GM18868 (cell line): ENCODE results near the gene LOXHD1.

Source experiments
- ATAC-seq: cut with Tn5 transposase; IDR thresholded peaks from one replicate; pipeline ENCODE4 v1.9.1; 2021; ENCODE audit warnings: mild to moderate bottlenecking, moderate library complexity; ENCODE audit not compliant: unreplicated experiment

LOXHD1 gene

DNA sequence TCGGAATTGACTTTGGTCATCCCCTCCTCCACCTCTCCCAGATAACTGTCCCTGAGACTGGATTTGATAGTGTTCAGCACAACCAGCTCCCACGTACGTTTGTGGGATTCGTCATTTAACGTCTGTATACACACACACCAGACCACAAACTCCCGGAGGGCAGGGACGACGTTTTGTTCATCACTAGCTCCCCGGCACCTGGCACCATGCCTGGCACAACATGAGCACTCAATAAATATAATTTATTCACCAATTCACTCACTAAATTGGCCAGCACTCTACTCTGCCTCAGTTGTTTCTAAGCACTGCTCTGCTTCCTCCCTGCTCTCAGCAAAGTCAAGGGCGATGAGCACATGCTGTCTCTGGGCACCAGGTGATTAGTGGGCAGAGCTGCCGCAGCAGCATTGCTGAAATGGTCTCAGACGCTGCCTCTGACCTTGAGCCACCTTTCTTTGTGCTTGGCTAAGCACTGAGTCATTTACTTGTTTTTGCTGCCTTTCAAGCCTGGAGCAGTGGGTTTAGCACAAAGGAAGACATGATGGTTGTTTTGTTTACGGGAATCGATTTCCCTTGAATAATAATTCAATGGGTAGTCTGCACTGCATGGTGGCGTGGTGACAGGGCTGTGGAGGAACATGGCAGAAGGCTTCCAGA, 19.3 kb upstream of the LOXHD1 start:
- ATAC-seq, result no peak

DNA sequence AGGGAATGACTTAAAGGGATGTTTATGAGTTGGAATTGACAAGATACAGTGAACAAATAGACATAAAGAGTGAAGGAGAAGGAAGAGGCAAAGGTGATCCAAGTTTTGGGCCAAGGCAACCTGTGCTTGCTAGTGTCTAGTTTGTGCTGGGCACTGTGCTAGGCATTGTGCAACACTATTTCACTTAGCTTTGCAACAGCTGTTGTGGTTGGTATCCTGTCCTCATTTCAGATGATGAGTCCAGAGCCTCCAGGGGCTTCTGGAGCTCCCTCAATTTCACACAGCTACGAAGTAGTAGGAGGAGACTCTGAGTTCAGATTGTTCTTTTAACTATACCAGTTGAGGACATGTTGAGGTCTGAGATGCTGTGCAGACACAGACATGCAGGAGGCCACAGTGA, 18.1 kb upstream of the LOXHD1 start:
- ATAC-seq, result no peak

DNA sequence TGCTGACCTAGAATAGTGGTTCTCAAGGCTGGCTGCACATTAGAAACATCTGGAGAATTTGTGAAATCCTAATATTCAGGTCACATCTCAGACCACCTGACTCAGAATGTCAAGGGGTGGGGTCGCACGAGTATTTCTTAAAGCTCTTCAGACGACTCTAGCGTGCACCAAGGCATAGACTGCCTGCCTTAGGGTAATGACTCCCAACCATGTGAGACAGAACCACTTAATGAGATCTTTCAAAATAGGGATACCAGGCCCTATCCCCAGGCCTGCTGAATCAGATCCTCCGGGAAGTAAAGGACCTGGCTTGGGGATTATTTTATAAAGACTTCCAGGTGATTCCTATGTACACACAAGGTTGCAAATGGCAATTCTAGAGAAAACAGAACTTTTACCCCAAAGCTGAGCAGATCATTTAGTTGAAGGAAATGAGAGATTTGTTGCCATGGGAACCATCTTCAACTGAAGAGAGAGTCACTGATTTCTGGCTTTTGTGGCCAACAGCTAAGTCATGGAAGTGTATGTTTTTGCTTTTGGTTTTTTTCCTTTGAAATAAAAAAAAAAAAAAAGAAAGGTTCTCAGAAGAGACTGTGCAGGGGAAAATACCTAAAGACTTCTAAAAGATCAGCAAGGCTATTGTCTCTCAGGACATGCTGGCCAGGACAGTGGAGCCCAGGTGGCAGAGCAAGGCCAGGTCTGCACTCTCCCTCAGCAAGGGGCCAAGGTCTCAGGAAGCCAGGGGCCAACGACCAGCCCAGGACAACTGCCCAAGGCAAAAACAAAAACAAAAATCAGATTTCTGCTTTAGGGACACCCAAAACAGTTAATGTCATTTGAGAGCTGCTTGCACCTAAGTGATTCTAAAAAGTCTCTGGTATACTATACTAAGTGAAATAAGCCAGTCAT, 15.3 kb upstream of the LOXHD1 start:
- ATAC-seq, result no peak

DNA sequence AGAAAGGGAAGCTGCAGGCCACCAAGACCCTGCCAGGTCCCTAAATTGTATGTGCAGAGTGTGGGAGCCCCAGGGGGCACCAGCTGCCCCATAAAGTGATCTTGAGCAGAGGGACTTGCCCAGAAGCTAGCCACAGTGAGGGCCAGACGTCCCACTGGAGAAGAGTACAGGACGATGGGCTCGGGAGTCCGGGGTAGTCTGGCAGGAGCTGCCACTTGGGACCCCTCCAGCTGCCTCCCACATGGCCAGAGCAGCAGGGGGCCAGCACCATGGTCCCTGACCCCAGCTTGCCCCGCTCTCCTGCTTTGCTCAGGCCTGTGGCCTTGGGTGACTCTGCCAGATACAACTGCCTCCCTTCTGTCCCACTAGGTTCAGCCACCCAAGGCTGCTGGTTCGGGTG, 11.7 kb upstream of the LOXHD1 start:
- no peak for ATAC-seq

DNA sequence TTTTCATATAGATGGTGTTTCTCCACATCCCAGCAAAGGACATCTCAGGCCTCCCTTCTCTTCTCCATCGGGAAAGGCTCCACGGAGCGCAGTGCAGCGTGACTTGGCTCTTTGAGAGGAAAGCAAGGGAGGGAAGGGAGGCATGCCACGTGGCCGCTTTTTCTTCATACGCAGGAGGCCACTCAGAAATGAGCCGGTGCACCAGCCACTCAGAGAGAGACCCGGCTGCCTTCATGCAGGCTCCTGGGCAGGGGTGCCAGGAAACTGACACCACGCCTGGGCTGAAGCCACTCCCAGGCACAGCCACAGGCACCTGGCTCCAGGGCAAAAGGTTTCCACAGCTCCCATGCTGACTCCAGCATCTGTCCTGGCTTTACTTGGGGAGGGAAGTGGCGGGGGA, 11.1 kb upstream of the LOXHD1 start:
- ATAC-seq, result no peak

DNA sequence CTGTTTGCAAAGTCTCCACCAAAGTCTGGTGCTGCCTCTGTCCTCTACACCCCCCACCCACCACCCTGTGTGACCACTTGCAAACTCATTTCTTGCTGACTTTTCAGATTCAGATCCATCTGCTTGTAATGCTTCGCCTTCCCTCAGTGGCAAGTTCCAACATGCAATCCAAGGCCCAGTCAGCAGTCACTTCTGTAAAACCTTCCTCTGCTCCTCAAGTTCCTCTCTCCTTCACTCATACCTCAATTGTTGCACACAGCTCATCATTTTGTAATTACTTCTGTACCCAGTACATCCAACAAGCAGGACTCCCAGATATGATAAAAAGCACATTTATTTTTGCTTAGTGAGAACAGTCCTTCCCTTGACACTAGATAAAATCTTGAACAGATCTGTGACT, 6.5 kb upstream of the LOXHD1 start:
- ATAC-seq, result no peak

DNA sequence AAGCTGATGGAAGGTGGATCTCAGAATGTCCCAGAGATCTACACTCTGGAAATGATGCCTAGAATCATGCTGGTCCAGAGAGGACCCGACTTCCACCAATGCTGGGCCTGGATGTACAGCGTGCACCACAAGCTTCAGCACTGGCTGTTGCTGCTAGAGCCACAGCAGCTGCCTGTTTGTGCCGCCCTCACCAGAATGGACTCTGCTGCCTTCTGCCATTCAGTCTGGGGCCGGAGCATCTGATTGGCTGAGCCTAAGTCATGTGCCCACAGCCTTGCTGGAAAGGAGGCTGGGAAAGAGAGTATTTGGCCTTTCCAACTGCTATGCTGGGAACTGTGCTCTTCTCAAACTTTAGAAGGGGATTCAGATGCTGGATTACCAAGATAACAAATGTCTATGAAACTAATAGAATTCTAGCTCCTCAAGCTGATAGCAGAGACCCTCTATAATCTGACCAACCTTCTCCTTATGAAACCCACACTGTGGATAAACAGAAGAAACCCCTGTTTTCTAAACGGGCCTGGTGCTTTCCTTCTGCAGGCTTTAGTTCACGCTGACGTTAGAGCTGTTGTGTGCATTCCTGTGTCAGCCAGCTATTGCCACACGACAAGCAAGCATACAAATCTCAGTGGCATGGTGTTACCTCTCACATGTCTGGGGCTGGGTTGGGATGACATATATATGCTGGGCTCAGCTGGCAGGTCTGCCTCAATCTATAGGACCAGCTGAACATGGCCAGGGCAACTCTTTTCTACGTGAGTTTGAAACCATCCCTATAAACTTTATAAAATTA, 4.1 kb upstream of the LOXHD1 start:
- ATAC-seq, result no peak

DNA sequence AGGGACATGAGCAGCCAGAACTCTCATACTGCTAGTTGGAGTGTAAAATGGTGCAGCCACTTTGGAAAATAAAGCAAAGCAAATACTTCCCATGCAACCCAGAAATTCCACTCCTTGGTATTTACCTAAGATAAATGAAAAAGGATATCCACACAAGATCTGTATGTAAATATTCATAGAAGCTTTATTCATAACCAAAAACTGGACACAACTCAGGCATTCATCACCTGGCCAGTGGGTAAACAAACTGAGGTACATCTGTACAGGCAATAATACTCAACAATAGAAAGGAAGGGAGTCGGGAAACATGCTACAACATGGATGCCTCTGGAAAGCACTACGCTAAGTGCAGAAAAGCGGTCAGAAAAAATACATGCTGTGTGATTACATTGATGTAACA, 2.5 kb upstream of the LOXHD1 start:
- ATAC-seq, result no peak

DNA sequence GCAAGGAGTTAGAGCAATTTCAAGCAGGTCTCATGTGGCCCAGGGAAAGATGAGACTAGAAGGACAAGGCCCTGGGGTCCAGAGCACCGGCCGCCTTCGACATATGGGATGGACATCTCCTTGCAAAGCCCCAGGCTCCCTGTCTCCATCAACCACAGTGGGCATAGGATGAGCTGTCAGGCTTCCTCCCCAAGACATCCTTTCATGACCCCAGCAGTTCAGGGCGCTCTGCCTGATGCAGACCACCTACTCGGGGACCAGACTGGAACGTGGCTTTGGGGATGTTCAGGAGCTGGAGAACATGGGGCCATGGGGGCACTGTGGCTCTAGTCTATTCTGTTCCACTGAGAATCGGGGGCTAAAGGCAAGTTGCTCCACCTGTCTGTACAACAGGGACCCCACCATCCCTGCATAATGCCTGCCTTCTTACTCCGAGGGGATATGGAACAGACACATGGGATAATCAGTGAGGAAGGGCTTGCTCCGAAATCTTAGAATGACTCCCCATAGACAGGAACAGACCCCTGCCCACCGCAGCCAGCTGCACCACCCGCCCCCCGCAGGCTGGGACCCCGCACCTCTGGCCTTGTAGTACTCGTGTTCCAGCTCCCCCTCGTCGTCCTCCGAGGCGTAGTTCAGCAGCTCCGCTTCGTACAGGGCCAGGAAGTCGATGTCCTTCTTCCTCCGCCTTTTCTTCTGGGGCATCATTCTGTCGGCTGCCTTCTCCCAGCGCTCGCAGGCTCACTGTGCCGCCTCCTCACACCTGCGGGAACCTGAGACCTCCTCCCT, 500 bp downstream of the LOXHD1 start:
- no peak for ATAC-seq

DNA sequence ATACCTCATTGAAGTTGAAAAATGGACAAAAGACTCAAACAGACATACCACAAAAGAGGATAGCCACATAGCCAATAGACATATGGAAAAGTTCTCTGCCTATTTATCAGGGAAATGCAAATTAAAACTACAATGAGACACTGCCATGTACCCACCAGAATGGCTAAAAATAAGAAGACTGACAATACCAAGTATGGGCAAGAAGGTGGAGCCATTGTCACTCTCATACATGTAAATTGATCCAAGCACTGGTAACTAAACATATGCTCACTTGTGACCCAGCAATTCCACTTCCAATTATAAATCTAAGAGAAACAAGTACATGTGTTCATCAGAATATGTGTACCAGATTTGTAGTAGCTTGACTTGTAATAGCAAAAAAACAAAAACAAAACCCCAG, 4.6 kb downstream of the LOXHD1 start:
- ATAC-seq, result no peak

DNA sequence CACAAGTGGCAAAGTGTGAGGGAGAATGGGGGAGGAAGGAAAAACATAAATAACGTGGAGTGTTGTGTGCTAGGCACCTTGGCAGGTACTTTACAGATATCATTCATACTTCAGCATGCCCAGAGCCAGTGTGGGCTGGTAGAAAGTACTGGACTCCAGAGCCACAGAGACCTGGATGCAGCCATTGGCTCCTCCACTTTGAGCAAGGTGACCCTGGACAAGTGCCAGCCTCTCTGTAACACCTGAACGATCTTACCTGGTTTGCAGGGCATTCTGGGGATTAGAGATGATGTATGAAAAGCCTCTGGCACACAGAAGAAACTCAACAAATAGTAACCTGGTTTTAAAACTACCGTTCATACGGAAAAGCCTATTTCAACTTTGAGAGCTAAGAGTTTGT, 6.3 kb downstream of the LOXHD1 start:
- no peak for ATAC-seq

DNA sequence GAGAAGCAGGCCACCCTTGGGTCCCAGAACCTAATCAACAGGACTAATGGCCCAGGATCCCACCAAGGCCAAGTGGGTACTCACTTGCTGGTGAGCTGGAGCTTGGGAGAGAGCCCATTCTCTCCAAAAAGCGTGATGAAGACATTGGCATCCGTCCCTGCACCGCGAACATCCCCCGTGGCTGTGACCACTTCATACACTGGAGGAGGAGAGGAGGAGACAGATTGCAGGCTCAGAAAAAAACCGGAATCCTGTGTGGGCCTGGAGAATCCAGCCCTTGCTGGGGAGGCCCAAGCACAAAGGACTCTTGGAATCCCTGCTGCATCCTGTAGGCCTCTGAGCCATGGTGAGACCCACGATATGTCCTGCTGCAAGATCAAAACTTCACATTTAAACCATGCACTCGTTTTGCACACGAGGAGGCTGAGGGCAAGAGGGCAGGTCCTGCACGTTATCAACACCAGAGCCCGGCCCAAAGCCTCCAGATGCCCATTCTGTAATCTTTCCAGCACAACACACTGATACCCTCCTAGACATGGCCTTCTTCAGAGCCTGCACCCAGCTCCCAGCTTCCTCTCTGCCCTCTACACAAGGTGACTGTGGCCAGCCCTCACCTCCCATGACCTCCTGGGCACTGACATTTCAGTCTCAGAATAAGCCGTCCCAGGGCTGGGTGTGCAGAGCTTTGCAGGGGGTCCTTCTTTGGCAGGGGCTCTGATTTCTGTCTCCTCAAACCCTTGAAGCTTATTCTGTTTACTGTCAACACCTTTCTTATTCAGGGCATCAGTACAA, 7.8 kb downstream of the LOXHD1 start:
- ATAC-seq, result no peak

DNA sequence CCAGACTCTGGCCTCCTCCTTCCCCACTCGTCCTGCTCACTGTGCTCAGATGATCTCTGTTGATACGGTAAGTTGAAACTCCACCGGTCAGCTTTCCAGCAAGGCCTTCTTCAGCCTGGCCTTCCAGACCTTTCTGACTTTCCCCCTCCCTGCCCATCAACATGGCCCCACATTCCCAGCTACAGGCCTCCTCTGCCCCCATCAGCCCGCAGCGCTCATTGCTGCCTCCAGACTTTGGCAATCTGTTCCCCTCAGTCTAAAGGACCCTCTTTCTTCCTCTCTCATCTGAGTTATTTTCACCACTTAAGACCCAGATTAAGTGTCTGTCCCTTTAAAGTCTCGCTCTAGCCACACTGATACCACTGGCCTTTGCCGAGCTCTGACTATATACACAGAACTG, 10.6 kb downstream of the LOXHD1 start:
- ATAC-seq, result no peak

DNA sequence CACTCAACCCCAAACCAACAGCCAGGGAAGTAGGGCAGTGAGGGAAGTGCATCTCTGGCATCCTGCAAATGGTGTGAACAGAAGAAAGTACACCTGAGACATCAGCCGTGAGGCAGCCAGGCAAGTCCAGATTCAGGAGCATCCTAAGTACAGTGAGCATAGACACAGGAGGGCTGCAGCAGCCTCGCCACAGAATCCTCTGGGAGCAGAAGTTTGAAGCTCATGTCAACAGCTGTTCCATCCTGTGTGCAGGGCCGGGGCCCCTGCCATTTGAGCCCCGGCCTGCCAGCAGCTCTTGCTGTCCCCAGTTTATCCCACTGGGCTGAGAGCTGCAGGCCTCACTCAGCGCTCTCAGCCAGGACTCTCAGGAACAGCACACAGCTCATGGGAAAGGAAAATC, 14.5 kb downstream of the LOXHD1 start:
- ATAC-seq, result no peak

DNA sequence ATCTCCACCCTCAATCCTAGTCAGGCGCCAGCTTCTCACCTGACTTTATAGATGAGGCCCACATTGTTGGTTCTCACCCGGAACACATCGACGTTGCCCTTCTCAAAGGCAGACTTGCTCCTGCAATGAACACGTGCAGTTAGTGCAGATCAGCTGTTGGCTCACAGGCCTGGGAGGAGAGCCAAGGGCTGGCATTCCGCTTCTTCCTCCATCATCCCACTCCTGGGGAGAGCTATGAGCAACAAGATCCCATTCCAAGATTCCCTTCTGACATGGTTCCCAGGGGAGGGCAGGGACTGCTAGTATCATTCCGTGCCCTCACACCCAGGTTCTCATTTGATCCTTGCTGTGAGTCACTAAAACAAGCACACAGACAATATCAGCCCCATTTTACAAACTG, 15.1 kb downstream of the LOXHD1 start:
- no peak for ATAC-seq

DNA sequence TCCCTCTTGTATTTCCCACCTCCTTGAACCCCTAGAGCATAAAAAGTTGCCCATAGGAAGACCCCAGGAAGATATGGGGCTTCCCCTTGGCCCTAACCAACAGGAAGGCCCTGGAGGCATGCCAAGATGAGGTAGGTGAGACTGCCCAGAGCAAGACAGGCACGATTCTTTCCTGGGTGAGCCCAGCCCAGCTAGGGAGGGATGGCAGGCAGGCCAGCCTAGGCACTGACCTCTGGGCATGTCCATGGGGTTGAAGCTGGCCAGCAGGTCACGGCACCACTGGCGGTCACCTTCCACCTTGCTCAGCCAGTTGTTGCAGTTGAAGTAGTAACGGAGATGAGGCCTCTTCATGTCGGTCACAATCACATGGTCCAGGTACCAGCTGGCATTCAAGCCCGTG, 17.6 kb downstream of the LOXHD1 start:
- ATAC-seq, result no peak

DNA sequence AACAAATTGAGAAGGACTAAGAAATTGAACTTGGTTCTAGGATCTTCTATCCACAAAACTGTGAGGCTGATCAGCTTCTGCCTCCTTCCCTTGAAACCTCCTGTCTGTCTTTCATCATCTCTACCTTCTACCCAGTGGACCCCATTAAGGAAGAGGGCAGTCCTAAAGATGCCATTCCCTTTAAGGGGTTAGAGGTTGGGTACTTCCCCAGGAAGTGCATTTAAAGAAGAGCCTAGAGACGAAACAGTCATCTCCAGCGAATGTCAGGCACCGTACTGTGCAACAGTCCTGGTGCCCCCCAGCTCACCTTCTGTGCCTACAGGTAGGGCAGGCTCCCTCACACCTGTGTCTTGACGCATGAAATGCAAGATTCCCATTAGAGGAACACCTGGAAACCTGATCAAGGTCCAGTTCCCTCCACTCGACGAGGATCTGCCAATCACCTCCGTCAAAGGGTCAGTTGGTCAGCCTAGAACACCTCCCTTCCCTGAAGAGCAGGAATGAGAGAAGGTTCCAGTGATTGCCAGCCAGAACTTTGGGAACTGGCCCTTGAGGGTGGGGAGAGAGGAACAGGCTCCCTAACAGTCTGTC, 20.9 kb downstream of the LOXHD1 start:
- ATAC-seq, result no peak

DNA sequence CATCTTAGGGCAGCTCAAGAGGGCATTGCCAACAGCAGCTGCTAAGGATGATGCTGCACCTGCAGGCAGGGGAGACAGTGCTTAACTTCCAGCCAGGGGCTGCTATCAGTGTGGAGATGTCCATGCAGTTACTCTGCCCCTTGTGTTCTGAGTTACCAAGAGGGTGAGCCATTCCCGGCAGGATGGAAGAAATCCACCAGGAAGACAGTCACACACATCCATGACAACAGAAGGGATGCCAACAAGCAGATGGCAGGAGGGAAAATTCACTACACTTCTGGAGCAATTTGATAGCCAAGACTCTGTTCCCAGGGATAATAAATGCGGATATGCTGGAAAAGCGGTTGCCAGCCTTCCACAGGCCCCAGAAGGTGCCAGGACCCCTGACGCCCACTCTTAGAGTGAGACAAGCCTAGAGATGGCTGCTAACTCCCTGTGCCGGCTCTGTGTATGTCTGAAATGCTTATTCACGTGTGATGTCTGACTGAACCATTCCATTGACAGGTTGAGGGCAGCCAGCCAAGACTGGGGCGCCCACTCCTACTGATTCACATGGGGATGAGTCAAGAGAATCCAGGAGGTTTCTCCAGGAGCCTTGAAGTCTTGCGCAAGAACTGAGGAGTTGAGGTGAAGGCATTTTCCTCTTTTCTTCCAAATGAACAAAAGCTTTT, 24.5 kb downstream of the LOXHD1 start:
- no peak for ATAC-seq

DNA sequence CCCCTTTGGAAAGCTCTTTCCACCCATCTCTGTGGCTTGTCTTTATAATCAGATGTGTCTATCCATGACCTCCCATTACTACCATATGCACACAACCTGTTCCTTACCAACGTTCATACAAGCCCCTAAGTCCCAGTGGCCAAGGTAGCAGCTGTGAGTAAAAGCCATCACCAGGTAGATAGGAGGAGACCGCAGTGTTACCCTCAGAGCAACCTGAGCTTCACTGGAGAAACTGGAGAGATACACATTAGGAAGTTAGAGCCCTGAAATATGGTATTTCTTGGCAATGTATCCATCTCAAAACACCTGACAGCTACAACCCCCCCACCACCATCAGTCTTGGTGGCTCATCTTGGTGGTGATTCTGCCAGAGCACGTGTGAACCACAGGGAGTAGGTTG, 26.0 kb downstream of the LOXHD1 start:
- ATAC-seq, result no peak
